Measurements from ENCODE around the gene AIFM3. TPM values are rescaled to one million over a fixed set of nuclear protein-coding genes. Genes with fewer than 3 reads are reported as not detected.
A peak's percentile ranks its signal among the peaks of the same experiment; 100 is the strongest.

AIFM3 gene
- total and polyA plus RNA-seq, 2 of the 13 experiments (the other 11 are each of a cell fraction or from before 2014, with no cell fraction given): 9.0 to 15.3 TPM

GRCh38 chr22:20951151-20951931, 15.7 kb upstream of the AIFM3 start (continued):
- no peak for TF ChIP-seq HOXA7 (CRISPR knock-in tag; IDR thresholded peaks at IDR 0.05)
- no peak for TF ChIP-seq TBL1XR1 (IDR thresholded peaks at IDR 0.05; ENCODE audit: borderline replicate concordance, low read length, partially characterized antibody)
- TF ChIP-seq PAX8 (CRISPR knock-in tag; IDR thresholded peaks at IDR 0.05; ENCODE audit: borderline replicate concordance): no peak
- peak; percentile 79; the same call in 1 of the 2 replicates for TF ChIP-seq ELF3 (CRISPR knock-in tag; IDR thresholded peaks at IDR 0.05)
- no peak for TF ChIP-seq MYNN (CRISPR knock-in tag; IDR thresholded peaks at IDR 0.05; ENCODE audit: low read depth)
- TF ChIP-seq ZNF407 (CRISPR knock-in tag; IDR thresholded peaks at IDR 0.05; ENCODE audit: not compliant biosample characterization): no peak
- peak; percentile 37; the same call in 1 of the 2 replicates for TF ChIP-seq PPARG (CRISPR knock-in tag; conservative IDR thresholded peaks at IDR 0.05)
- TF ChIP-seq SATB2 (CRISPR knock-in tag; IDR thresholded peaks at IDR 0.05): no peak
- no peak for TF ChIP-seq ZNF234 (CRISPR knock-in tag; conservative IDR thresholded peaks at IDR 0.05)
- TF ChIP-seq NCOA2 (CRISPR knock-in tag; IDR thresholded peaks at IDR 0.05): peak; percentile 57; the same call in 1 of the 2 replicates
- no peak for TF ChIP-seq CHCHD3 (CRISPR knock-in tag; IDR thresholded peaks at IDR 0.05)
- no peak for TF ChIP-seq ZBTB39 (CRISPR knock-in tag; IDR thresholded peaks at IDR 0.05)
- TF ChIP-seq MNT (IDR thresholded peaks at IDR 0.05): no peak
- TF ChIP-seq KLF16 (CRISPR knock-in tag; IDR thresholded peaks at IDR 0.05): no peak
- TF ChIP-seq E2F5 (CRISPR knock-in tag; conservative IDR thresholded peaks at IDR 0.05): no peak
- TF ChIP-seq RBFOX2 (IDR thresholded peaks at IDR 0.05; ENCODE audit: low read depth, low read length): no peak; the same call in 1 of the 2 replicates
